GM21423 (cell line): ENCODE results near the gene PRR11.
"Not testable (repeated sequence)": the region's sequence is repeated elsewhere in the genome, so short reads cannot be mapped to it uniquely, and the experiment has no call there.

Source experiments
- ATAC-seq: cut with Tn5 transposase; IDR thresholded peaks from one replicate; pipeline ENCODE4 v1.9.1; 2021; ENCODE audit warnings: mild to moderate bottlenecking, moderate library complexity; ENCODE audit not compliant: unreplicated experiment

Gene PRR11

GRCh38 chr17:59151006-59151405 is 4.5 kb upstream of the PRR11 start:
- no peak for ATAC-seq

- ATAC-seq = no peak
Measured at GRCh38 chr17:59151591-59151990, 4.0 kb upstream of the PRR11 start.

- no peak for ATAC-seq
Measured at GRCh38 chr17:59152925-59153324, 2.6 kb upstream of the PRR11 start.

- ATAC-seq = no peak
Measured at GRCh38 chr17:59154292-59154720, 1.2 kb upstream of the PRR11 start.

- ATAC-seq = peak; percentile 76
Measured at GRCh38 chr17:59154721-59155438, 666 bp upstream of the PRR11 start, which contains the start of gene SKA2. Gene SKA2 (minus strand): TSS chr17:59155186. CDS start chr17:59155163, 23 bp downstream.

- no peak for ATAC-seq
Measured at GRCh38 chr17:59160157-59161025, 4.8 kb downstream of the PRR11 start.

GRCh38 chr17:59161477-59161876 is 5.9 kb downstream of the PRR11 start:
- no peak for ATAC-seq

GRCh38 chr17:59165933-59166342 is 10.4 kb downstream of the PRR11 start:
- no peak for ATAC-seq

- no peak for ATAC-seq
Measured at GRCh38 chr17:59167571-59168001, 12.0 kb downstream of the PRR11 start.

- ATAC-seq = no peak
Measured at GRCh38 chr17:59172436-59173004, 17.0 kb downstream of the PRR11 start.

GRCh38 chr17:59174671-59175070 is 19.1 kb downstream of the PRR11 start:
- ATAC-seq = no peak

GRCh38 chr17:59175076-59175475 is 19.5 kb downstream of the PRR11 start:
- ATAC-seq = no peak

- no peak for ATAC-seq
Measured at GRCh38 chr17:59178266-59178985, 22.9 kb downstream of the PRR11 start.

- not testable (repeated sequence) for ATAC-seq
Measured at GRCh38 chr17:59179601-59180000, 24.1 kb downstream of the PRR11 start.

- no peak for ATAC-seq
Measured at GRCh38 chr17:59180626-59181025, 25.1 kb downstream of the PRR11 start.

GRCh38 chr17:59181481-59181880 is 25.9 kb downstream of the PRR11 start:
- no peak for ATAC-seq

- ATAC-seq = no peak
Measured at GRCh38 chr17:59185997-59186396, 30.5 kb downstream of the PRR11 start.

GRCh38 chr17:59186850-59187249 is 31.3 kb downstream of the PRR11 start:
- no peak for ATAC-seq

- no peak for ATAC-seq
Measured at GRCh38 chr17:59190806-59191205, 35.3 kb downstream of the PRR11 start.

- ATAC-seq = no peak
Measured at GRCh38 chr17:59193336-59193862, 37.9 kb downstream of the PRR11 start.

- no peak for ATAC-seq
Measured at GRCh38 chr17:59199398-59199797, 43.9 kb downstream of the PRR11 start.
